HG03060 (cell line): ENCODE measurements around the gene TAL2.
"Not testable (repeated sequence)": the region's sequence is repeated elsewhere in the genome, so short reads cannot be mapped to it uniquely, and the experiment has no call there.

Experiments
- ATAC-seq: cut with Tn5 transposase; IDR thresholded peaks from one replicate; pipeline ENCODE4 v1.9.1; 2021; ENCODE audit warnings: low read depth, moderate number of reproducible peaks; ENCODE audit not compliant: unreplicated experiment

Gene TAL2

DNA sequence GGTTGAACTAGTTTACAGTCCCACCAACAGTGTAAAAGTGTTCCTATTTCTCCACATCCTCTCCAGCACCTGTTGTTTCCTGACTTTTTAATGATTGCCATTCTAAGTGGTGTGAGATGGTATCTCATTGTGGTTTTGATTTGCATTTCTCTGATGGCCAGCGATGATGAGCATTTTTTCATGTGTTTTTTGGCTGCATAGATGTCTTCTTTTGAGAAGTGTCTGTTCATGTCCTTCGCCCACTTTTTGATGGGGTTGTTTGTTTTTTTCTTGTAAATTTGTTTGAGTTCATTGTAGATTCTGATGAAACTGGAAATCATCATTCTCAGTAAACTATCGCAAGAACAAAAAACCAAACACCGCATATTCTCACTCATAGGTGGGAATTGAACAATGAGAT lies 41.4 kb downstream of the TAL2 start:
- ATAC-seq, result not testable (repeated sequence)

DNA sequence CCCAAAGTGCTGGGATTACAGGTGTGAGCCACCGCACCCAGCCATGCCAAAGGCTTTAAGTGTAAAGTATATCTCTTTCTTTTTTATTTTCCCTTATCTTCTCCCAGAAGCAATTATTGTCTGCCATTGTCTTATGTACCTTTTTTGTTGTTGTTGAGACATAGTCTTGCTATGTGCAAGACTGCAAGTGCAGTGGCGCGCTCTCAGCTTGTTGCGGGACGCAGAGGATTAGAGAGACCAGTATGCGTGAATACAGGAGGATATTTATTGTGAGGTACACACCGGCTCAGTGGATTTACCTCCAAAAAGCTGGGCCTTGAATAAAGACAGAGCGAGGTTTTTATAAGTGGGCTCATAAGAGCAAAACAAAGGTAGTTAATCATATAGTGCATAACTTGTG lies 43.9 kb downstream of the TAL2 start:
- no peak for ATAC-seq

DNA sequence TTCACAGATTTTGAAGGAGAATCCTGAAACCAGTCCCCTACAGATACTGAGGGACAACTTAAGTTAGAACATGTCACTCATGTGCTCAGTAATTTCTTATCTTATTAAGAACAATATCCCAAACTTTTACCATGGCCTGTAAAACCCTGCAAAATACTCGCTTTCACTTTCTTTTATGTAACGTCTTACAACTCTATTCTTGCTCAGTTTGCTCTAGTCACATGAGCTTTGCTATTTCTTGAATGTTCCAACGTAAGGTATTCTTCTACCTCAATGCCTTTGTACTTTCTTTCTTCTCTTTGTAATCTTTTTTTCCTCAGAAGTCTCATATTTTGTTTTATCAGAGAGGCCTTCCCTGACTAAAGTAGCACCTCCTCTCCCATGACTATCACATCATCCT lies 46.1 kb downstream of the TAL2 start:
- ATAC-seq, result no peak

DNA sequence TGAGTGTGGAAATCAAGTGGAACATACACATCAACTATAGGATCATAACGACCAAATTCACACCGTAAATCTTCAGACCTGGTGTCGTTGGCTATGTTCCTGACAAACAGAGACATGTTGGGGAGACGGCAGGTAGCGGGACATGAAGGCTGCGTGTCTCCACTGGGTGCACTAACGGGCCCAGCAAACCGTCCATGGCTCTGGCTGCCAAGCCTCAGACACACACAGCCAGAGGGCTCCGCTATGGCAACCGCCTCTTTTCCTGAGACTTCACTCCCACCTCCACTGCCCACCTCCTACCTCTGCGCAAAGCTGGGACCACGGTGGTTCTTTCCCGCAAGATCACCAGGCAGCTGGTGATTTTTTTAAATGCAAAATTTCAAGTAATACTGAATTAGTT lies 48.4 kb downstream of the TAL2 start:
- ATAC-seq, result no peak

DNA sequence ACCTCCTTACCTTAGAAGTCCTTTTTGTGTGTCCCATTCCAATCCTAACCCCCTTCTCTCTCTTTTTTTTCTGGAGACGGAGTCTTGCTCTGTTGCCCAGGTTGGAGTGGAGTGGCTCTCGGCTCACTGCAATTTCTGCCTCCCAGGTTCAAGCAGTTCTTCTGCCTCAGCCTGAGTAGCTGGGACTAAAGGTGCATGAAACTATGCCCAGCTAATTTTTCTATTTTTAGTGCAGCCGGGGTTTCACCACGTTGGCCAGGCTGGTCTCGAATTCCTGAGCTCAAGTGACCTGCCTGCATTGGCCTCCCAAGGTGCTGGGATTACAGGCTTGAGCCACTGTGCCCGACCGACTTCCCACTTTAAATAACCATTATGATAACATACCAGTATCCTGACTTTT lies 49.6 kb downstream of the TAL2 start:
- no peak for ATAC-seq

DNA sequence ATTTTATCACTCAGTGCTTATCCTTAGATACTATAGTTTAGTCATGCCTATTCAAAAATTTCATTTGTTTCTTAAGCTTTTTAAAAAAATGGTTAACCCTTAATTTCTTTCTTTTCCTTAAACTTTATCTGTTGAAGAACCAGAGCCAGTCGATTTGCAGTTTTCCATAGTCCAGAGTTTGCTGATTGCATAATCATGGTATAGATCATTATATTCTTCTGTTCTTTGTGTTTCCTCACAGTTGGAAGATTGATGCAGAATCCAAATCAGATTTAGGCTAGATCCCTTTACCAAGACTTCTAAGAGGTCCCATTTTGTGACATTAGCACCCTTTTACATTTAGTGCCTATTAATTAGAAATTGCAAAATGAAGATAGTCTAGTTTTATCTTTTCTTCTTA lies 50.0 kb downstream of the TAL2 start:
- ATAC-seq, result no peak
